ENCODE measurements around the gene ZNF655.

ZNF655 gene

DNA sequence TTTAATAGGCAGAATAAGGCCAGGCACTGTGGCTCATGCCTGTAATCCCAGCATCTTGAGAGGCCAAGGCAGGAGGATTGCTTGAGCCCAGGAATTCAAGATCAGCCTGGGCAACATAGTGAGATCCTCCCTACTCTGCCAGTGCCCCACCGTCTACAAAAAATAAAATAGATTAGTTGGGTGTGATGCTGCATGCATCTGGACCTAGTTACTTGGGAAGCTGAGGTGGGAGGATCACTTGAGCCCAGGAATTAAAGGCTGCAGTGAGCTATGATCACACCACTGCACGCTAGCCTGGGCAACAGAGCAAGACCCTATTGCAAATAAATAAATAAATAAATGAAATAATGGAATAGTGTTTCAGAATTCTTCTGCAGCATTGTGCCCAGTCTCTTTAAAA lies 22.8 kb upstream of the ZNF655 start:
- H3K9me3 ChIP-seq = peaks cover 10 to 67% (median 61%) of the 10 kb centered on the region in 3 donors
- no peak overlapping the region for H3K4me3 ChIP-seq
- intact Hi-C loops (cut with DNase I; ENCODE audit: low total_unique reads) = no loop called here

DNA sequence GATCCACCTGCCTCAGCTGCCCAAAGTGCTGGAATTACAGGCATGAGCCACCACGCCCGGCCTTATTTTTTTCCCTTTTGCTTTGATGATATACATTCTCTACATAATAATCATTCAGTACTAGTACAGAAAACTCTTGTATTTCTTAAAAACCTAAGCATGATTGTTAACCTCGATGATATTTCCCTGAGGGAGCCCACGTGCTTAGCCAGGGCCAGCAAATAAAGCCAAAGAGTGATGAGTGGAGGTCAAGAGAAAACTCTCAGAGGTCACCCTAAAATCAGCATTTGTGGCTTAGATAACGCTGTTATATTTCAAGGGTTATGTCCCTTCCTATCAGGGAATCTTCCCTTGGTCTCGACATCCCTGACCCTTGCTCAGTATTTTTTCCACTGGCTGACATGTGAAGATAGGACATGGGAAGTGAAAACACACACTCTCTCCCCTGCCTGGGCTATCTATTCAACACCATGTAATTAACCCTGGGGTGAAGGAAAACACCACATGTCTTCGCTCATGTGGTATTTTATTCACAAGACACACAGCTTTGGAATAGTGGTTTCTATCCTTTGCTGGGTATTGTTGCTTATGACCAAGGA lies 19.1 kb upstream of the ZNF655 start:
- H3K4me1 ChIP-seq = no peaks in the 10 kb centered on the region
- intact Hi-C loops (cut with DNase I; ENCODE audit: low total_unique reads) = no loop called here
- no peaks in the 10 kb centered on the region for H3K27me3 ChIP-seq
- peaks cover 4 to 66% (median 46%) of the 10 kb centered on the region in 3 donors for H3K9me3 ChIP-seq
- no peak overlapping the region for H3K27ac ChIP-seq
- H3K36me3 ChIP-seq = peaks cover 4 to 16% (median 8%) of the 10 kb centered on the region in 3 donors
- no peak for DNase-seq
- TF ChIP-seq, protein P1, sequence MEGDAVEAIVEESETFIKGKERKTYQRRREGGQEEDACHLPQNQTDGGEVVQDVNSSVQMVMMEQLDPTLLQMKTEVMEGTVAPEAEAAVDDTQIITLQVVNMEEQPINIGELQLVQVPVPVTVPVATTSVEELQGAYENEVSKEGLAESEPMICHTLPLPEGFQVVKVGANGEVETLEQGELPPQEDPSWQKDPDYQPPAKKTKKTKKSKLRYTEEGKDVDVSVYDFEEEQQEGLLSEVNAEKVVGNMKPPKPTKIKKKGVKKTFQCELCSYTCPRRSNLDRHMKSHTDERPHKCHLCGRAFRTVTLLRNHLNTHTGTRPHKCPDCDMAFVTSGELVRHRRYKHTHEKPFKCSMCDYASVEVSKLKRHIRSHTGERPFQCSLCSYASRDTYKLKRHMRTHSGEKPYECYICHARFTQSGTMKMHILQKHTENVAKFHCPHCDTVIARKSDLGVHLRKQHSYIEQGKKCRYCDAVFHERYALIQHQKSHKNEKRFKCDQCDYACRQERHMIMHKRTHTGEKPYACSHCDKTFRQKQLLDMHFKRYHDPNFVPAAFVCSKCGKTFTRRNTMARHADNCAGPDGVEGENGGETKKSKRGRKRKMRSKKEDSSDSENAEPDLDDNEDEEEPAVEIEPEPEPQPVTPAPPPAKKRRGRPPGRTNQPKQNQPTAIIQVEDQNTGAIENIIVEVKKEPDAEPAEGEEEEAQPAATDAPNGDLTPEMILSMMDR (IDR thresholded peaks at IDR 0.05) = no peak
- H3K4me3 ChIP-seq = no peak overlapping the region

More for the DNA sequence above, 22.8 kb upstream of the ZNF655 start:
- H3K4me1 ChIP-seq = no peaks in the 10 kb centered on the region
- peak in 1 of 2 donors; percentile 5 for DNase-seq
- TF ChIP-seq, protein P1 (IDR thresholded peaks at IDR 0.05) = no peak
- H3K27ac ChIP-seq = no peak overlapping the region
- no peaks in the 10 kb centered on the region for H3K27me3 ChIP-seq
- peaks cover 26 to 47% (median 36%) of the 10 kb centered on the region in 3 donors for H3K36me3 ChIP-seq

GRCh38 chr7:99540542-99540941 lies 17.9 kb upstream of the ZNF655 start:
- Histone ChIP-seq H3K4me1 (no peaks in the 10 kb centered on the region), H3K27ac (no peak overlapping the region), H3K27me3 (no peaks in the 10 kb centered on the region), H3K36me3 (peaks cover 0 to 15% (median 8%) of the 10 kb centered on the region in 3 donors), H3K4me3 (no peak overlapping the region), H3K9me3 (peaks cover 4 to 59% (median 46%) of the 10 kb centered on the region in 3 donors)
- peak in 1 of 2 donors; percentile 3 for DNase-seq
- intact Hi-C loops (cut with DNase I; ENCODE audit: low total_unique reads) = no loop called here
- TF ChIP-seq, protein P1 (IDR thresholded peaks at IDR 0.05) = no peak

DNA sequence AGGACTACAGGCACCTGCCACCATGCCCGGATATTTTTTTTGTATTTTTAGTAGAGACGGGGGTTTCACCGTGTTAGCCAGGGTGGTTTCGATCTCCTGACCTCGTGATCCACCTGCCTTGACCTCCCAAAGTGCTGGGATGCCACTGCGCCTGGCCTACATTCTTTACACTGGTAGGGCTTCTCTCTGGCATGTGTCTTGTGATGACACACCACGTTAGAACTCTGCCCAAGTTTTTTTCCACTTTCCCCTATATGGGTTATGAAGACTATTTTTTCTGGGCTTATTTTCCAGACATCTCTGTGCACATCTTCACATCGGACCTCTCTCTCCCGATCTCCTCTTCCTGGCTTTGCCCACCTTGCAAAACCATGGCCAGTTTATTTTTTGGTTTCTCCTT lies 17.2 kb upstream of the ZNF655 start:
- TF ChIP-seq, protein P1 (IDR thresholded peaks at IDR 0.05) = no peak
- H3K9me3 ChIP-seq = peaks cover 4 to 59% (median 46%) of the 10 kb centered on the region in 3 donors
- H3K36me3 ChIP-seq = peaks cover 0 to 15% (median 8%) of the 10 kb centered on the region in 3 donors
- H3K4me3 ChIP-seq = no peak overlapping the region
- intact Hi-C loops (cut with DNase I; ENCODE audit: low total_unique reads) = no loop called here
- no peaks in the 10 kb centered on the region for H3K27me3 ChIP-seq
- H3K4me1 ChIP-seq = no peaks in the 10 kb centered on the region
- peak in 1 of 2 donors; percentile 20 for DNase-seq
- no peak overlapping the region for H3K27ac ChIP-seq

GRCh38 chr7:99543081-99543671 lies 15.3 kb upstream of the ZNF655 start:
- H3K27me3 ChIP-seq = no peaks in the 10 kb centered on the region
- TF ChIP-seq, protein P1 (IDR thresholded peaks at IDR 0.05) = no peak
- H3K36me3 ChIP-seq = peaks cover 16 to 24% (median 21%) of the 10 kb centered on the region in 3 donors
- H3K27ac ChIP-seq = no peak overlapping the region
- peak in 1 of 2 donors; percentile 52 for DNase-seq
- no peaks in the 10 kb centered on the region for H3K4me1 ChIP-seq
- intact Hi-C loops (cut with DNase I; ENCODE audit: low total_unique reads) = no loop called here
- H3K4me3 ChIP-seq = no peak overlapping the region
- peaks cover 4 to 58% (median 45%) of the 10 kb centered on the region in 3 donors for H3K9me3 ChIP-seq
